HEK293 (cell line): ENCODE results near the gene PALM2AKAP2.

Experiments
- GLIS2 ChIP-seq: fragments of 450-650 bp; formaldehyde crosslinking; IDR thresholded peaks from 2 replicates; pipeline ENCODE4 v1.5.1; 2016; ENCODE audit warnings: missing biosample characterization, missing genetic modification characterization
- KLF1 ChIP-seq: fragments of 450-650 bp; formaldehyde crosslinking; IDR thresholded peaks from 2 replicates; pipeline ENCODE4 v1.5.1; 2016; ENCODE audit warnings: missing biosample characterization, missing genetic modification characterization
- MZF1 ChIP-seq: fragments of 450-650 bp; formaldehyde crosslinking; IDR thresholded peaks from 2 replicates; pipeline ENCODE4 v1.5.1; 2017; ENCODE audit warnings: missing biosample characterization, missing genetic modification characterization, borderline replicate concordance
- SCRT1 ChIP-seq: fragments of 450-650 bp; formaldehyde crosslinking; IDR thresholded peaks from 2 replicates; pipeline ENCODE4 v1.5.1; 2016; ENCODE audit warnings: missing biosample characterization, missing genetic modification characterization, borderline replicate concordance
- ZFP3 ChIP-seq: fragments of 450-650 bp; formaldehyde crosslinking; IDR thresholded peaks from 2 replicates; pipeline ENCODE4 v1.5.1; 2016; ENCODE audit warnings: low read depth, missing biosample characterization, missing genetic modification characterization
- ZNF121 ChIP-seq: fragments of 450-650 bp; formaldehyde crosslinking; IDR thresholded peaks from 2 replicates; pipeline ENCODE4 v1.5.1; 2016; ENCODE audit warnings: missing biosample characterization, missing genetic modification characterization
- ZNF16 ChIP-seq: fragments of 450-650 bp; formaldehyde crosslinking; IDR thresholded peaks from 2 replicates; pipeline ENCODE4 v1.5.1; 2016; ENCODE audit warnings: low read depth, missing biosample characterization, missing genetic modification characterization
- ZNF202 ChIP-seq: fragments of 450-650 bp; formaldehyde crosslinking; IDR thresholded peaks from 2 replicates; pipeline ENCODE4 v1.5.1; 2016; ENCODE audit warnings: missing biosample characterization, missing genetic modification characterization, borderline replicate concordance
- ZNF223 ChIP-seq: fragments of 450-650 bp; formaldehyde crosslinking; IDR thresholded peaks from 2 replicates; pipeline ENCODE4 v1.5.1; 2016; ENCODE audit warnings: missing biosample characterization, missing genetic modification characterization
- ZNF266 ChIP-seq: fragments of 450-650 bp; formaldehyde crosslinking; IDR thresholded peaks from 2 replicates; pipeline ENCODE4 v1.5.1; 2016; ENCODE audit warnings: missing biosample characterization, missing genetic modification characterization, low read depth
- ZNF416 ChIP-seq: fragments of 450-650 bp; formaldehyde crosslinking; IDR thresholded peaks from 2 replicates; pipeline ENCODE4 v1.5.1; 2016; ENCODE audit warnings: missing biosample characterization, missing genetic modification characterization
- ZNF426 ChIP-seq: fragments of 450-650 bp; formaldehyde crosslinking; IDR thresholded peaks from 2 replicates; pipeline ENCODE4 v1.5.1; 2017; ENCODE audit warnings: missing biosample characterization, missing genetic modification characterization, mild to moderate bottlenecking, inconsistent platforms, moderate library complexity
- ZNF510 ChIP-seq: fragments of 450-650 bp; formaldehyde crosslinking; IDR thresholded peaks from 2 replicates; pipeline ENCODE4 v1.5.1; 2018; ENCODE audit warnings: mild to moderate bottlenecking, missing genetic modification characterization, missing biosample characterization; ENCODE audit not compliant: insufficient replicate concordance
- ZNF530 ChIP-seq: fragments of 450-650 bp; formaldehyde crosslinking; IDR thresholded peaks from 2 replicates; pipeline ENCODE4 v1.5.1; 2016; ENCODE audit warnings: low read depth, missing biosample characterization, missing genetic modification characterization
- ZNF561 ChIP-seq: fragments of 450-650 bp; IDR thresholded peaks from 2 replicates; pipeline ENCODE4 v1.5.1; 2018; ENCODE audit warnings: missing biosample characterization, missing genetic modification characterization, borderline replicate concordance
- ZNF830 ChIP-seq: fragments of 450-650 bp; IDR thresholded peaks from 2 replicates; pipeline ENCODE4 v1.5.0; 2018; ENCODE audit warnings: missing biosample characterization, missing genetic modification characterization, low read depth, mild to moderate bottlenecking, moderate library complexity
- ZSCAN16 ChIP-seq: fragments of 450-650 bp; formaldehyde crosslinking; IDR thresholded peaks from 2 replicates; pipeline ENCODE4 v1.5.1; 2016; ENCODE audit warnings: missing biosample characterization, missing genetic modification characterization
- TF ChIP-seq, protein P1 (sequence below): fragments of 450-650 bp; formaldehyde crosslinking; IDR thresholded peaks from 2 replicates; pipeline ENCODE4 v1.5.1; 2017; ENCODE audit warnings: missing biosample characterization, missing genetic modification characterization
- TF ChIP-seq, protein P2 (sequence below): fragments of 450-650 bp; formaldehyde crosslinking; IDR thresholded peaks from 2 replicates; pipeline ENCODE4 v1.5.1; 2016; ENCODE audit warnings: missing biosample characterization, missing genetic modification characterization, low read depth
- TF ChIP-seq, protein P3 (sequence below): fragments of 450-650 bp; formaldehyde crosslinking; IDR thresholded peaks from 2 replicates; pipeline ENCODE4 v1.5.1; 2016; ENCODE audit warnings: missing biosample characterization, missing genetic modification characterization
- TF ChIP-seq, protein P4 (sequence below): fragments of 450-650 bp; formaldehyde crosslinking; IDR thresholded peaks from 2 replicates; pipeline ENCODE4 v1.5.1; 2016; ENCODE audit warnings: missing biosample characterization, missing genetic modification characterization
- TF ChIP-seq, protein P5 (sequence below): fragments of 450-650 bp; formaldehyde crosslinking; IDR thresholded peaks from 2 replicates; pipeline ENCODE4 v1.5.1; 2016; ENCODE audit warnings: missing biosample characterization, missing genetic modification characterization, borderline replicate concordance
- TF ChIP-seq, protein P6 (sequence below): fragments of 450-650 bp; formaldehyde crosslinking; IDR thresholded peaks from 2 replicates; pipeline ENCODE4 v1.5.1; 2016; ENCODE audit warnings: missing biosample characterization, missing genetic modification characterization
- TF ChIP-seq, protein P7 (sequence below): fragments of 450-650 bp; formaldehyde crosslinking; IDR thresholded peaks from 2 replicates; pipeline ENCODE4 v1.5.1; 2016; ENCODE audit warnings: missing biosample characterization, missing genetic modification characterization

The PALM2AKAP2 gene

DNA sequence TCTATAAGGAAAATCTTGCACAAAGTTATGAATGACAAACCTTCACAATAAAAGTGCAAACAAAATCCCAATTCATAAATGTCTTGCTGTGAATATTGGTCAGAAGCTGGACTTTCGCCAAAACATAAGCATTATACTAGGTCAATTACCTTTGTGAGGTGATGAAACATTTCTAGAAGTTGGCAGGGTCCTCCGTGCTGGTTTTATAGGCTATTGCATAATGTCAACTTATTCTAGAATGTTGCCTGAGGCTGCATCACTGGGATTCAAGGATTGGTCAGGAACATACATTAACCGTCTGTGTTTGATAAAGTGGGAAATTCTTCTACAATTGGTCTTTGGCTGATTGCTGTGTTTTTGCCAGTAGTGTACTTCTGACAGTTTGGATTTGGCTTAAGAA, 49.8 kb upstream of the PALM2AKAP2 start (continued):
- peak; percentile 24 for TF ChIP-seq ZNF510 (tag by site-specific recombination)
- TF ChIP-seq ZNF202 (tag by site-specific recombination), result no peak
- TF ChIP-seq, protein P1, sequence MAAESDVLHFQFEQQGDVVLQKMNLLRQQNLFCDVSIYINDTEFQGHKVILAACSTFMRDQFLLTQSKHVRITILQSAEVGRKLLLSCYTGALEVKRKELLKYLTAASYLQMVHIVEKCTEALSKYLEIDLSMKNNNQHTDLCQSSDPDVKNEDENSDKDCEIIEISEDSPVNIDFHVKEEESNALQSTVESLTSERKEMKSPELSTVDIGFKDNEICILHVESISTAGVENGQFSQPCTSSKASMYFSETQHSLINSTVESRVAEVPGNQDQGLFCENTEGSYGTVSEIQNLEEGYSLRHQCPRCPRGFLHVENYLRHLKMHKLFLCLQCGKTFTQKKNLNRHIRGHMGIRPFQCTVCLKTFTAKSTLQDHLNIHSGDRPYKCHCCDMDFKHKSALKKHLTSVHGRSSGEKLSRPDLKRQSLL (tag by site-specific recombination), result 0 out of 2 replicates have a peak, but pooled peaks have one; percentile 27
- no peak for TF ChIP-seq ZNF830
- TF ChIP-seq ZNF266 (tag by site-specific recombination), result no peak
- TF ChIP-seq, protein P2, sequence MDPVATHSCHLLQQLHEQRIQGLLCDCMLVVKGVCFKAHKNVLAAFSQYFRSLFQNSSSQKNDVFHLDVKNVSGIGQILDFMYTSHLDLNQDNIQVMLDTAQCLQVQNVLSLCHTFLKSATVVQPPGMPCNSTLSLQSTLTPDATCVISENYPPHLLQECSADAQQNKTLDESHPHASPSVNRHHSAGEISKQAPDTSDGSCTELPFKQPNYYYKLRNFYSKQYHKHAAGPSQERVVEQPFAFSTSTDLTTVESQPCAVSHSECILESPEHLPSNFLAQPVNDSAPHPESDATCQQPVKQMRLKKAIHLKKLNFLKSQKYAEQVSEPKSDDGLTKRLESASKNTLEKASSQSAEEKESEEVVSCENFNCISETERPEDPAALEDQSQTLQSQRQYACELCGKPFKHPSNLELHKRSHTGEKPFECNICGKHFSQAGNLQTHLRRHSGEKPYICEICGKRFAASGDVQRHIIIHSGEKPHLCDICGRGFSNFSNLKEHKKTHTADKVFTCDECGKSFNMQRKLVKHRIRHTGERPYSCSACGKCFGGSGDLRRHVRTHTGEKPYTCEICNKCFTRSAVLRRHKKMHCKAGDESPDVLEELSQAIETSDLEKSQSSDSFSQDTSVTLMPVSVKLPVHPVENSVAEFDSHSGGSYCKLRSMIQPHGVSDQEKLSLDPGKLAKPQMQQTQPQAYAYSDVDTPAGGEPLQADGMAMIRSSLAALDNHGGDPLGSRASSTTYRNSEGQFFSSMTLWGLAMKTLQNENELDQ (tag by site-specific recombination), result no peak
- TF ChIP-seq, protein P3, sequence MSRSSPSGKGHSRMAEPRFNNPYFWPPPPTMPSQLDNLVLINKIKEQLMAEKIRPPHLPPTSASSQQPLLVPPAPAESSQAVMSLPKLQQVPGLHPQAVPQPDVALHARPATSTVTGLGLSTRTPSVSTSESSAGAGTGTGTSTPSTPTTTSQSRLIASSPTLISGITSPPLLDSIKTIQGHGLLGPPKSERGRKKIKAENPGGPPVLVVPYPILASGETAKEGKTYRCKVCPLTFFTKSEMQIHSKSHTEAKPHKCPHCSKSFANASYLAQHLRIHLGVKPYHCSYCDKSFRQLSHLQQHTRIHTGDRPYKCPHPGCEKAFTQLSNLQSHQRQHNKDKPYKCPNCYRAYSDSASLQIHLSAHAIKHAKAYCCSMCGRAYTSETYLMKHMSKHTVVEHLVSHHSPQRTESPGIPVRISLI (tag by site-specific recombination), result no peak
- TF ChIP-seq ZNF16 (tag by site-specific recombination), result no peak
- no peak for TF ChIP-seq GLIS2
- TF ChIP-seq MZF1 (tag by site-specific recombination), result no peak
- TF ChIP-seq ZNF223 (tag by site-specific recombination), result no peak
- no peak for TF ChIP-seq ZNF426 (tag by site-specific recombination)
- TF ChIP-seq, protein P4, sequence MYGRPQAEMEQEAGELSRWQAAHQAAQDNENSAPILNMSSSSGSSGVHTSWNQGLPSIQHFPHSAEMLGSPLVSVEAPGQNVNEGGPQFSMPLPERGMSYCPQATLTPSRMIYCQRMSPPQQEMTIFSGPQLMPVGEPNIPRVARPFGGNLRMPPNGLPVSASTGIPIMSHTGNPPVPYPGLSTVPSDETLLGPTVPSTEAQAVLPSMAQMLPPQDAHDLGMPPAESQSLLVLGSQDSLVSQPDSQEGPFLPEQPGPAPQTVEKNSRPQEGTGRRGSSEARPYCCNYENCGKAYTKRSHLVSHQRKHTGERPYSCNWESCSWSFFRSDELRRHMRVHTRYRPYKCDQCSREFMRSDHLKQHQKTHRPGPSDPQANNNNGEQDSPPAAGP (tag by site-specific recombination), result no peak
- TF ChIP-seq KLF1 (tag by site-specific recombination), result no peak
- no peak for TF ChIP-seq ZFP3
- no peak for TF ChIP-seq SCRT1
- TF ChIP-seq, protein P5, sequence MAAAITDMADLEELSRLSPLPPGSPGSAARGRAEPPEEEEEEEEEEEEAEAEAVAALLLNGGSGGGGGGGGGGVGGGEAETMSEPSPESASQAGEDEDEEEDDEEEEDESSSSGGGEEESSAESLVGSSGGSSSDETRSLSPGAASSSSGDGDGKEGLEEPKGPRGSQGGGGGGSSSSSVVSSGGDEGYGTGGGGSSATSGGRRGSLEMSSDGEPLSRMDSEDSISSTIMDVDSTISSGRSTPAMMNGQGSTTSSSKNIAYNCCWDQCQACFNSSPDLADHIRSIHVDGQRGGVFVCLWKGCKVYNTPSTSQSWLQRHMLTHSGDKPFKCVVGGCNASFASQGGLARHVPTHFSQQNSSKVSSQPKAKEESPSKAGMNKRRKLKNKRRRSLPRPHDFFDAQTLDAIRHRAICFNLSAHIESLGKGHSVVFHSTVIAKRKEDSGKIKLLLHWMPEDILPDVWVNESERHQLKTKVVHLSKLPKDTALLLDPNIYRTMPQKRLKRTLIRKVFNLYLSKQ (tag by site-specific recombination), result no peak
- TF ChIP-seq ZSCAN16, result no peak
- no peak for TF ChIP-seq ZNF530 (tag by site-specific recombination)
- TF ChIP-seq ZNF561 (tag by site-specific recombination), result 0 out of 2 replicates have a peak, but pooled peaks have one; percentile 37
- TF ChIP-seq ZNF121, result no peak
- TF ChIP-seq, protein P6, sequence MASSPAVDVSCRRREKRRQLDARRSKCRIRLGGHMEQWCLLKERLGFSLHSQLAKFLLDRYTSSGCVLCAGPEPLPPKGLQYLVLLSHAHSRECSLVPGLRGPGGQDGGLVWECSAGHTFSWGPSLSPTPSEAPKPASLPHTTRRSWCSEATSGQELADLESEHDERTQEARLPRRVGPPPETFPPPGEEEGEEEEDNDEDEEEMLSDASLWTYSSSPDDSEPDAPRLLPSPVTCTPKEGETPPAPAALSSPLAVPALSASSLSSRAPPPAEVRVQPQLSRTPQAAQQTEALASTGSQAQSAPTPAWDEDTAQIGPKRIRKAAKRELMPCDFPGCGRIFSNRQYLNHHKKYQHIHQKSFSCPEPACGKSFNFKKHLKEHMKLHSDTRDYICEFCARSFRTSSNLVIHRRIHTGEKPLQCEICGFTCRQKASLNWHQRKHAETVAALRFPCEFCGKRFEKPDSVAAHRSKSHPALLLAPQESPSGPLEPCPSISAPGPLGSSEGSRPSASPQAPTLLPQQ (tag by site-specific recombination), result peak; percentile 84
- TF ChIP-seq, protein P7, sequence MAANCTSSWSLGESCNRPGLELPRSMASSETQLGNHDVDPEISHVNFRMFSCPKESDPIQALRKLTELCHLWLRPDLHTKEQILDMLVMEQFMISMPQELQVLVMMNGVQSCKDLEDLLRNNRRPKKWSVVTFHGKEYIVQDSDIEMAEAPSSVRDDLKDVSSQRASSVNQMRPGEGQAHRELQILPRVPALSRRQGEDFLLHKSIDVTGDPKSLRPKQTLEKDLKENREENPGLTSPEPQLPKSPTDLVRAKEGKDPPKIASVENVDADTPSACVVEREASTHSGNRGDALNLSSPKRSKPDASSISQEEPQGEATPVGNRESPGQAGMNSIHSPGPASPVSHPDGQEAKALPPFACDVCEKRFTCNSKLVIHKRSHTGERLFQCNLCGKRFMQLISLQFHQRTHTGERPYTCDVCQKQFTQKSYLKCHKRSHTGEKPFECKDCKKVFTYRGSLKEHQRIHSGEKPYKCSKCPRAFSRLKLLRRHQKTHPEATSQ (tag by site-specific recombination), result no peak
- TF ChIP-seq ZNF416 (tag by site-specific recombination), result no peak
